IPS-18c (cell line): Measurements from ENCODE around the gene C1QTNF12.
A peak's percentile ranks its signal among the peaks of the same experiment; 100 is the strongest.

Source experiments
- H3K4me3 ChIP-seq: 2 replicates; pipeline ENCODE4 v1.7.0; 2013; ENCODE audit warnings: low read depth, mild to moderate bottlenecking, low read length, moderate library complexity; ENCODE audit not compliant: insufficient read depth
- H3K9me3 ChIP-seq: one replicate; pipeline ENCODE4 v1.6.1; 2013; ENCODE audit warnings: mild to moderate bottlenecking, low read length, moderate library complexity; ENCODE audit not compliant: control insufficient read depth, insufficient read depth

Gene C1QTNF12

GRCh38 chr1:1213345-1214265 is 32.9 kb downstream of the C1QTNF12 start, which contains the start of gene TNFRSF4:
TSS of gene TNFRSF4 (minus strand) at chr1:1214153. CDS start at chr1:1214127, 26 bp downstream.
- Histone ChIP-seq H3K9me3 (no peaks in the 10 kb centered on the region), H3K4me3 (no peak within 1 kb of the TSS)

- no peak overlapping the region for H3K4me3 ChIP-seq
These were observed 33.7 kb downstream of the C1QTNF12 start for GRCh38 chr1:1212780-1213344.

GRCh38 chr1:1211541-1212441 is 34.7 kb downstream of the C1QTNF12 start:
- H3K4me3 ChIP-seq = no peak overlapping the region

More at GRCh38 chr1:1212780-1213344, 33.7 kb downstream of the C1QTNF12 start:
- no peaks in the 10 kb centered on the region for H3K9me3 ChIP-seq

GRCh38 chr1:1210726-1211540 is 35.6 kb downstream of the C1QTNF12 start:
- H3K9me3 ChIP-seq = no peaks in the 10 kb centered on the region

More at GRCh38 chr1:1211541-1212441, 34.7 kb downstream of the C1QTNF12 start:
- H3K9me3 ChIP-seq = no peaks in the 10 kb centered on the region

GRCh38 chr1:1208713-1209433 is 37.6 kb downstream of the C1QTNF12 start:
- Histone ChIP-seq H3K4me3 (no peak overlapping the region), H3K9me3 (no peaks in the 10 kb centered on the region)

More at GRCh38 chr1:1210726-1211540, 35.6 kb downstream of the C1QTNF12 start:
- no peak overlapping the region for H3K4me3 ChIP-seq

GRCh38 chr1:1207571-1207892 is 39.0 kb downstream of the C1QTNF12 start:
- H3K4me3 ChIP-seq = no peak overlapping the region
- no peaks in the 10 kb centered on the region for H3K9me3 ChIP-seq

GRCh38 chr1:1206966-1207531 is 39.5 kb downstream of the C1QTNF12 start:
- Histone ChIP-seq H3K9me3 (no peaks in the 10 kb centered on the region), H3K4me3 (no peak overlapping the region)

- peak within 1 kb of the TSS; percentile 24; the same call in 1 of the 2 replicates for H3K4me3 ChIP-seq
- no peaks in the 10 kb centered on the region for H3K9me3 ChIP-seq
These were observed 40.1 kb downstream of the C1QTNF12 start, which contains the start of gene TNFRSF18 for GRCh38 chr1:1206376-1206965. TSS of gene TNFRSF18 (minus strand) at chr1:1206592. CDS start at chr1:1206571, 21 bp downstream.

- Histone ChIP-seq H3K9me3 (no peaks in the 10 kb centered on the region), H3K4me3 (peak overlapping the region; percentile 24; the same call in 1 of the 2 replicates)
These were observed 40.6 kb downstream of the C1QTNF12 start for GRCh38 chr1:1205769-1206375.

- H3K9me3 ChIP-seq = no peaks in the 10 kb centered on the region
- no peak overlapping the region for H3K4me3 ChIP-seq
These were observed 41.3 kb downstream of the C1QTNF12 start for GRCh38 chr1:1204998-1205768.

GRCh38 chr1:1204425-1204920 is 42.0 kb downstream of the C1QTNF12 start:
- Histone ChIP-seq H3K9me3 (no peaks in the 10 kb centered on the region), H3K4me3 (no peak overlapping the region)

- no peaks in the 10 kb centered on the region for H3K9me3 ChIP-seq
- no peak overlapping the region for H3K4me3 ChIP-seq
These were observed 42.7 kb downstream of the C1QTNF12 start for GRCh38 chr1:1203561-1204424.

GRCh38 chr1:1202831-1203560 is 43.5 kb downstream of the C1QTNF12 start:
- no peaks in the 10 kb centered on the region for H3K9me3 ChIP-seq
- H3K4me3 ChIP-seq = no peak overlapping the region
